ENCODE measurements around the gene CRYGN.

Gene CRYGN

DNA sequence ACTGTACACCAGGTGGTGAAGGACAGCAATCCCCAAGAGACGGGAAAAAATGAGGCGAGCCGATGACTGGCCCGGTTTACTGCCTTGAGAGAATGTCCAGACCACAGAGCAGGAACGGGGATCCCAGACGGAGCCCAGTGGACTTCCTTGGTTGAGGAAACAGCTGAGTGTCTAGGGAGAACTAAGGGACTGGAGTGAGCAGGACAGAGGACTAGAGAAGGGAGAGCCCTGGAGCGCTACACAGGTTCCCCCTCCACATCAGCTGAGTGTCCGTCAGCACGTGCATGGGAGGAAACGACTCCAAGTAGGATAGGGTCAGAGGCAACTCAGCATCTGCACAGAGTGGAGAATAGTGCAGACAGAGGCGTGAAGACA, 23.0 kb downstream of the CRYGN start:
- no peak overlapping the region for H3K9ac ChIP-seq (ENCODE audit: low read length)
- no peak overlapping the region for H3K27ac ChIP-seq (ENCODE audit: low read length)
- H3K36me3 ChIP-seq (ENCODE audit: control insufficient read depth, low read depth, low read length), result no peaks in the 10 kb centered on the region
- H3K4me3 ChIP-seq (ENCODE audit: low read length), result no peak overlapping the region
- peaks cover 26% of the 10 kb centered on the region for H3K27me3 ChIP-seq (ENCODE audit: control insufficient read depth, insufficient read depth, low read length)
- H3K9me3 ChIP-seq (ENCODE audit: control insufficient read depth, low read depth, low read length), result no peaks in the 10 kb centered on the region
- peaks cover 9% of the 10 kb centered on the region for H3K4me1 ChIP-seq (ENCODE audit: control insufficient read depth, low read depth, low read length)

DNA sequence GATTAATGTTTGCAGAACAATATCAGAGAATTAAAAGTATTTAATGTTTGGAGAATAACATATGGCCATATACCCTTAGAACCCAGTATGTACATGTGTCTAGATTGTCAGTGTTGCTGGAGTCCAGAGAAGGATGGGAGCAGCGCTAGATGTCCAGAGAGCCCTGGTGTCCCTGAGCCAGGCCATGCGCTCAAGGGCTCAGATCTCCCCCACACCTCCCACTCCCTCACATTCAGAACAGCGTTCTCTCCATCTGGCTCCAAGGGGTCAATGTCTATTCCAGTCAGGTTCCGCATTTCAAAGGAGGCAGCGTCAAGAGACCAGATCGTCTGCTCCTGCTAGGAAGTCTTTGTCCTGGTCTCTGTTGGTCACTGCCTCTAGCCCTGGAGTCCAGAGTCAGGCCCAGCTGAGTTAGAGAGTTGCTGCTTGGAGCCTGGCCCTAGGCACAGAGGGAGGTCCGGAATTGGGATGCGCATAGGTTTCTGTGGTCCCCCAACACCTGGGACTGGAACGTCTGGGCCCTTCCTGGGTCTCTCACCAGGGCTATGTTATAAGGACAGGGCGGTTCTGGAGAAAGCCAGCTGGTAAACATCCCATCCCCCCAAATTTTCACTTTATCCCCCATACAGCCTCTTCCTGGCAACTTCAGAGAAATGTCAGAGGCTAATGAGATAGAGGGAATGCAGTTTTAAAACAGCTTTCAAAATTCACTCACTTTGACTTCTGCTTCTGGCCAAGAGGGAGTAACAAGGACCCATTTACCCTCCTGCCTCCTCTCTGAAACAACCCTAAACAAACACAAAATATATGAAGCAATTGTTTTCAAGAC, 23.6 kb downstream of the CRYGN start:
- Histone ChIP-seq H3K27ac (ENCODE audit: low read length) (no peak overlapping the region), H3K36me3 (ENCODE audit: control insufficient read depth, low read depth, low read length) (no peaks in the 10 kb centered on the region), H3K27me3 (ENCODE audit: control insufficient read depth, insufficient read depth, low read length) (peaks cover 32% of the 10 kb centered on the region), H3K4me3 (ENCODE audit: low read length) (no peak overlapping the region), H3K9ac (ENCODE audit: low read length) (no peak overlapping the region), H3K9me3 (ENCODE audit: control insufficient read depth, low read depth, low read length) (no peaks in the 10 kb centered on the region), H3K4me1 (ENCODE audit: control insufficient read depth, low read depth, low read length) (peaks cover 15% of the 10 kb centered on the region)

DNA sequence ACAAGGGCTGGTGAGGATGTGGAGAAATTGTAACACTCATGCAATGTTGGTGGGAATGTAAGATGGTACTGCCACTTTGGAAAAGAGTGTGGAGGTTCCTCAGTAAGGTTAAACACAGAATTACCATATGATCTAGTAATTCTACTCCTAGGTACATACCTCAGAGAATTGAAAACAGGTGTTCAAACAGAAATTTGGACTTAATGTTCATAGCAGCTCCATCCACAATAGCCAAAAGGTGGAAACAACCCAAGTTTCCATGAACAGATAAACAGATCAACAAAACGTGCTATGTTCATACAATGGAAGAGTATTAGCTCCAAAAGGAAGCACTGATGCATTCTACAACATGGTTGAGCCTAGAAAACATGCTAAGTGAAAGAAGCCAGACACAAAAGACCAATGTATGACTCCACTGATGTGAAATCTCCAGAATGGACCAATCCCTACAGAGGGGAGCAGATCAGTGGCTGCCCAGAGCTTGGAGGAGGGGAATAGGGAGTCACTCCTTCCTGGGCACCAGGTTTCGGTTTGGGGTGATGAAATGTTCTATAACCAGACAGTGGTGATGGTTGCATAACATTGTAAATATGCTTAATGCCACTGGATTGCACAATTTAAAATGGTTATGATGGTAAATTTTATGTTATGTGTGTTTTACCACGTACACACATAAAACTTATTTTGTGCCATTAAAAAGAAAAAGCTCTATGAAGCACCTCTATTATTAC, 24.4 kb downstream of the CRYGN start:
- Histone ChIP-seq H3K36me3 (ENCODE audit: control insufficient read depth, low read depth, low read length) (no peaks in the 10 kb centered on the region), H3K27me3 (ENCODE audit: control insufficient read depth, insufficient read depth, low read length) (peaks cover 40% of the 10 kb centered on the region), H3K4me3 (ENCODE audit: low read length) (no peak overlapping the region)

GRCh38 chr7:151413241-151413640, 26.7 kb downstream of the CRYGN start:
- H3K9ac ChIP-seq (ENCODE audit: low read length), result no peak overlapping the region
- H3K4me1 ChIP-seq (ENCODE audit: control insufficient read depth, low read depth, low read length), result peaks cover 28% of the 10 kb centered on the region
- no peaks in the 10 kb centered on the region for H3K36me3 ChIP-seq (ENCODE audit: control insufficient read depth, low read depth, low read length)
- H3K27ac ChIP-seq (ENCODE audit: low read length), result no peak overlapping the region
- H3K27me3 ChIP-seq (ENCODE audit: control insufficient read depth, insufficient read depth, low read length), result peaks cover 40% of the 10 kb centered on the region
- H3K4me3 ChIP-seq (ENCODE audit: low read length), result no peak overlapping the region
- no peaks in the 10 kb centered on the region for H3K9me3 ChIP-seq (ENCODE audit: control insufficient read depth, low read depth, low read length)

More for the DNA sequence above, 24.4 kb downstream of the CRYGN start:
- Histone ChIP-seq H3K9me3 (ENCODE audit: control insufficient read depth, low read depth, low read length) (no peaks in the 10 kb centered on the region), H3K4me1 (ENCODE audit: control insufficient read depth, low read depth, low read length) (peaks cover 22% of the 10 kb centered on the region), H3K27ac (ENCODE audit: low read length) (no peak overlapping the region), H3K9ac (ENCODE audit: low read length) (no peak overlapping the region)

GRCh38 chr7:151412318-151412717, 27.6 kb downstream of the CRYGN start:
- Histone ChIP-seq H3K9ac (ENCODE audit: low read length) (no peak overlapping the region), H3K9me3 (ENCODE audit: control insufficient read depth, low read depth, low read length) (no peaks in the 10 kb centered on the region), H3K4me1 (ENCODE audit: control insufficient read depth, low read depth, low read length) (peaks cover 28% of the 10 kb centered on the region), H3K4me3 (ENCODE audit: low read length) (no peak overlapping the region), H3K36me3 (ENCODE audit: control insufficient read depth, low read depth, low read length) (no peaks in the 10 kb centered on the region), H3K27me3 (ENCODE audit: control insufficient read depth, insufficient read depth, low read length) (peaks cover 40% of the 10 kb centered on the region), H3K27ac (ENCODE audit: low read length) (no peak overlapping the region)

GRCh38 chr7:151411551-151411950, 28.4 kb downstream of the CRYGN start:
- peaks cover 40% of the 10 kb centered on the region for H3K27me3 ChIP-seq (ENCODE audit: control insufficient read depth, insufficient read depth, low read length)
- H3K9ac ChIP-seq (ENCODE audit: low read length), result no peak overlapping the region

DNA sequence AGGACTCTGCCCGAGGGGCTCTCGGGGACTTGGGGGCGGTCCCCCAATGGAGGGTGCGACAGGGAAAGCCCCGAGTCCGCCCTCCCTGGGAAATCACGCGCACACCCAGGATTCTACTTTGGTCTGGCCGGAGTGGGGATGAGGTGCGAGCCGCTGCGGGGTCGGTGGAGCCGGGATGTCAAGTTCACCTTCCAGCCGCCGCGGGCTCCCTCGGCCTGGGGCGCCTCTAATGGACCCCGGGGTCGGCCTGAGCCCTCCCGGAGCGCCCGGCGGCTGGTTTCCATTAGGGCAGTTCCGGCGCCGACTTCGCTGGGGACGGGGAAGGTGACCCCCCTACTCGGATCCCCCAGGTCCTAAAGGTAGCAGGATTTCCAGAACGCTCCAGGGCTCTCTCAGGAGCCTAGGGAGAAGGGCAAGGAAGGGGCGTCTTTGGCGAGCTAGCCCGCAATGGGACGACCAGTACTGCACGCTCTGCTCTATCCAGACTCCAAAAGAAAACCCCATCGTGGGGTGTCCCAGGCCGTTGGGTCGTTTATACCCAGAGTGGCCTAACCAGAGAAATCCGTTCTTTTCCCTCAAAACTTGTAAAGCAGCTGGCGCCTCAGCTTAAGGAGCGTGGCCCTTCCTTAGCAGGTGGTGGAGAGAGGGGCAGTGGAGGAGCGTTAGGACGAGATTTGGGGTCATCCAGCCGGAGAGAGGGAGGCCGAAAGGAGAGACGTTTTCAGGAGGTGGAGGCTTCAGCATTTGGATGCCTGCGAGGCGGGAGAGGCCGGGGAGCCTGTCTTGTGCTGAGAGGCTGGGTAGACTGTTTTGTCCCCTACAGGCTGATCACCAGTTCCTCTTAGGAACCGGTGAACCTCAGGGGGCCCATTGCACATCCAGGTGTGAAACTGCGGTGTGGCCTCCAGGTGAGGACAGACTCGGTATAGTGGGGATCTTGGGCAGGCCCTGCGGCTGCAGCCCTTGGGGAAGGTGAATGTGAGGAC, 29.2 kb downstream of the CRYGN start:
- Histone ChIP-seq H3K27me3 (ENCODE audit: control insufficient read depth, insufficient read depth, low read length) (peaks cover 35% of the 10 kb centered on the region), H3K4me1 (ENCODE audit: control insufficient read depth, low read depth, low read length) (peaks cover 19% of the 10 kb centered on the region), H3K9ac (ENCODE audit: low read length) (peak overlapping the region; percentile 68)

More at GRCh38 chr7:151411551-151411950, 28.4 kb downstream of the CRYGN start:
- H3K4me3 ChIP-seq (ENCODE audit: low read length), result no peak overlapping the region
- H3K36me3 ChIP-seq (ENCODE audit: control insufficient read depth, low read depth, low read length), result no peaks in the 10 kb centered on the region
- H3K9me3 ChIP-seq (ENCODE audit: control insufficient read depth, low read depth, low read length), result no peaks in the 10 kb centered on the region
- peaks cover 25% of the 10 kb centered on the region for H3K4me1 ChIP-seq (ENCODE audit: control insufficient read depth, low read depth, low read length)
- H3K27ac ChIP-seq (ENCODE audit: low read length), result no peak overlapping the region

DNA sequence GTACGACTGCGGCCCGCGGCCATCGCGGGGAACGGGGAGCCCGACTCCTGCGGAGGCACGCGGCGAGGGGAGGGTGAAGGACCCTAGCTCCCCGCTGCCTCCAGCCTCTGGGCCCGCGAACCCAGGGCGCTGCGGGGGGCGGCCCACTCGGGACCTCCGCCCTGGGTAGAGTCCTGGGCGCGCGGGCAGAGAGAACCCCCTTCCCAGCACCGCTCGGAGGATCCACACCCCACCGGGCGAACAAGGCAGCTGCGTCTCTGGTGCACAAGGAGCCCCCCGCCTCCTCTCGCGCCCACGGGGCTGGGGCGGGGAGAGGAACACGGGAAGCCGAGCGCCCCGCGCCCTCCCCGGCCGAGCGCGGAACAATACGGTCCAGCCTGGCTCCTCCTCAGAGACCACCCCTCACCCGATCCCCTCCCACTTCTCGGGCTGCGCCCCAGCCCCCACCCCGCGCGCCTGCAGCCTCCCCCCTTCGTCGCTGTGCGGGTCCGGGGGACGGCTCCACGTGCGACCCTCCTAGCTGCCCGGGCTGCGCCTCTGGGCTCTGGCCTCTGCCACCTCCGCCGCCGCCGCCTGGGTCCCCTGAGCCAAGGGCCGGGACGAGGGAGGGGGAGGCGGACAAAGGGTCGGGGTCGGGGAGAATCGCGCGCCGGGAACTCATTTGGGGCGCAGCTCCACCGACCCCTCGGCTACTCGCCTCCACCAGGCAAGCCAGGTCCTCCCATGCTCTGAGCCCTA, 30.1 kb downstream of the CRYGN start, which contains the start of gene WDR86:
TSS of gene WDR86 (minus strand) at position 372 of the 738 bp plus-strand sequence. CDS start 449 bp downstream, outside the sequence.
- H3K4me1 ChIP-seq (ENCODE audit: control insufficient read depth, low read depth, low read length), result peaks cover 19% of the 10 kb centered on the region
- H3K36me3 ChIP-seq (ENCODE audit: control insufficient read depth, low read depth, low read length), result no peaks in the 10 kb centered on the region
- H3K27ac ChIP-seq (ENCODE audit: low read length), result no peak within 1 kb of the TSS
- H3K27me3 ChIP-seq (ENCODE audit: control insufficient read depth, insufficient read depth, low read length), result peaks cover 29% of the 10 kb centered on the region
- H3K4me3 ChIP-seq (ENCODE audit: low read length), result peak within 1 kb of the TSS; percentile 81
- H3K9ac ChIP-seq (ENCODE audit: low read length), result peak within 1 kb of the TSS; percentile 68
- no peaks in the 10 kb centered on the region for H3K9me3 ChIP-seq (ENCODE audit: control insufficient read depth, low read depth, low read length)

More for the DNA sequence above, 29.2 kb downstream of the CRYGN start:
- Histone ChIP-seq H3K36me3 (ENCODE audit: control insufficient read depth, low read depth, low read length) (no peaks in the 10 kb centered on the region), H3K4me3 (ENCODE audit: low read length) (peak overlapping the region; percentile 81), H3K27ac (ENCODE audit: low read length) (no peak overlapping the region), H3K9me3 (ENCODE audit: control insufficient read depth, low read depth, low read length) (no peaks in the 10 kb centered on the region)

DNA sequence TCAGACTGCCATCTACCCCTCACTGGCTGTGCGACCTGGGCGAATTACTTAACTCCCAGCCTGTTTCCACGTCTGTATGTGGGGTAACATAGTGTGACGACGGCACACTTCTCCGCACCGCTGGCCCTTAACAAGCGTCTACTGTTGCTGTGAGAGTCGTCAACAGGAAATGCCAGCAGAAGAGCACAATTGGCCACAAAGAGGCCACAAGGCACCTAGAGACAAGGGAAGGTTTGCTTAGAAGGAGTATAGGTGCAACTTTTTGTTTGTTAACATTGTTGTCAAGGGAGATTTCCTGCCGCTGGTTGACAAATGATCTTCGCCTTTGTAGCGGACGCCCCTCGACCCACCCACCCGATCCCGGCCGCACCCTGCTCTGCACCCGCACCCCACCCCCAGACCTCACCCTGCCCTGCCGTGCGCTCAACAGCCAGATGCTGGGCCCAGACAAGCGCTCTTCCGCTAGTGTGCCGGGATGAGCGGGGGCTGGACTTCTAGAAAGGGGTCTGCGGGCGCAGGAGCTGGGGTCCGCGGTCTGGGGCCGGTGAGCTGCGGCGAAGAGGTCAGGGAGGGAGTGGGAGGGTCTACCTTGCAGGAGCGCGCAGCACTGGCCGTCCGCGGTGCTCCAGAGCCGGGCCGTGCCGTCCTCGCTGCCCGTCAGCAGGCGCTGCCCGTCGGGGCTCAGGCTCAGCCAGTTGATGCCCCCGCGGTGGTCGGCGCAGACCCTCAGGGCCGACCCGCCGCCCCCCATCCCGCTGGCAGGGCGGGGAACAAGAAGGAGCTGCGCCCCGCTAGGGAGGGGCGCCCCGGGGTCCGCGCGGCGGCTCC, 30.9 kb downstream of the CRYGN start:
- no peak overlapping the region for H3K27ac ChIP-seq (ENCODE audit: low read length)

GRCh38 chr7:151408498-151408838, 31.5 kb downstream of the CRYGN start:
- Histone ChIP-seq H3K4me1 (ENCODE audit: control insufficient read depth, low read depth, low read length) (peaks cover 19% of the 10 kb centered on the region), H3K9me3 (ENCODE audit: control insufficient read depth, low read depth, low read length) (no peaks in the 10 kb centered on the region), H3K36me3 (ENCODE audit: control insufficient read depth, low read depth, low read length) (no peaks in the 10 kb centered on the region), H3K27me3 (ENCODE audit: control insufficient read depth, insufficient read depth, low read length) (peaks cover 29% of the 10 kb centered on the region), H3K9ac (ENCODE audit: low read length) (peak overlapping the region; percentile 49), H3K4me3 (ENCODE audit: low read length) (peak overlapping the region; percentile 81), H3K27ac (ENCODE audit: low read length) (no peak overlapping the region)

More for the DNA sequence above, 30.9 kb downstream of the CRYGN start:
- H3K4me1 ChIP-seq (ENCODE audit: control insufficient read depth, low read depth, low read length), result peaks cover 19% of the 10 kb centered on the region
- H3K9me3 ChIP-seq (ENCODE audit: control insufficient read depth, low read depth, low read length), result no peaks in the 10 kb centered on the region
- H3K36me3 ChIP-seq (ENCODE audit: control insufficient read depth, low read depth, low read length), result no peaks in the 10 kb centered on the region
- peaks cover 29% of the 10 kb centered on the region for H3K27me3 ChIP-seq (ENCODE audit: control insufficient read depth, insufficient read depth, low read length)
- H3K9ac ChIP-seq (ENCODE audit: low read length), result peak overlapping the region; percentile 68
- peak overlapping the region; percentile 81 for H3K4me3 ChIP-seq (ENCODE audit: low read length)

Data from iPS-18a (cell line).